SK-N-SH treated with all-trans-retinoic acid at 6 μM for 48 hours (cell line): ENCODE data around the gene ZMYND8.

Experiments
- ZFP30 ChIP-seq: fragments of 450-650 bp; formaldehyde crosslinking; IDR thresholded peaks from 2 replicates; pipeline ENCODE4 v1.5.0; 2022; ENCODE audit warnings: mild to moderate bottlenecking, moderate library complexity
- ZNF70 ChIP-seq: fragments of 450-650 bp; formaldehyde crosslinking; IDR thresholded peaks from 2 replicates; pipeline ENCODE4 v1.5.0; 2020; ENCODE audit warnings: mild to moderate bottlenecking, moderate library complexity
- TF ChIP-seq, protein P1 (sequence below): fragments of 250-450 bp; sonication (Bioruptor Pico); IDR thresholded peaks from 2 replicates; pipeline ENCODE4 v1.5.0; 2020; ENCODE audit warnings: mild to moderate bottlenecking, moderate library complexity

DNA sequence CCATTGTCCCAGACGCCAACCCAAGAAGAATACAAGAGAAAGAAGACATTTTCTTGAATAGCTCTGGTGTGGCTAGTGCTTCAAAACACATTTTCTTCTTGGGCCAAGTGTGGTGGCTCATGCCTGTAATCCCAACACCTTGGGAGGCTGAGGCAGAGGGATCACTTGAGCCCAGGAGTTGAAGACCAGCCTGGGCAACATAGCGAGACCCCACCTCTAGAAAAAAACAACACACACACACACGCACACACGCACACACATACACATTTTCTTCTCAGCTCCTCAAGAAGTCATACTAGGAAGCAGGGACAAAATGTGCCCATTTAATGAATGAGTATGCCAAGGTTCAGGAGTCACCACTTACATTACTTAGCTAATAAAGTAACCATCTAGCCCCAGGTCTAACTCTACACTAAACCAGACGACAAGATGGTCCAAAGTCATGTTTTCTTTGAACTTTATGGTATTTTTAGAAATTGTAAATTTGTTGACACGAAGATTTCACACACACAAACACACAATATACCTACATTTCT, 68.8 kb downstream of the ZMYND8 start:
- TF ChIP-seq, protein P1, sequence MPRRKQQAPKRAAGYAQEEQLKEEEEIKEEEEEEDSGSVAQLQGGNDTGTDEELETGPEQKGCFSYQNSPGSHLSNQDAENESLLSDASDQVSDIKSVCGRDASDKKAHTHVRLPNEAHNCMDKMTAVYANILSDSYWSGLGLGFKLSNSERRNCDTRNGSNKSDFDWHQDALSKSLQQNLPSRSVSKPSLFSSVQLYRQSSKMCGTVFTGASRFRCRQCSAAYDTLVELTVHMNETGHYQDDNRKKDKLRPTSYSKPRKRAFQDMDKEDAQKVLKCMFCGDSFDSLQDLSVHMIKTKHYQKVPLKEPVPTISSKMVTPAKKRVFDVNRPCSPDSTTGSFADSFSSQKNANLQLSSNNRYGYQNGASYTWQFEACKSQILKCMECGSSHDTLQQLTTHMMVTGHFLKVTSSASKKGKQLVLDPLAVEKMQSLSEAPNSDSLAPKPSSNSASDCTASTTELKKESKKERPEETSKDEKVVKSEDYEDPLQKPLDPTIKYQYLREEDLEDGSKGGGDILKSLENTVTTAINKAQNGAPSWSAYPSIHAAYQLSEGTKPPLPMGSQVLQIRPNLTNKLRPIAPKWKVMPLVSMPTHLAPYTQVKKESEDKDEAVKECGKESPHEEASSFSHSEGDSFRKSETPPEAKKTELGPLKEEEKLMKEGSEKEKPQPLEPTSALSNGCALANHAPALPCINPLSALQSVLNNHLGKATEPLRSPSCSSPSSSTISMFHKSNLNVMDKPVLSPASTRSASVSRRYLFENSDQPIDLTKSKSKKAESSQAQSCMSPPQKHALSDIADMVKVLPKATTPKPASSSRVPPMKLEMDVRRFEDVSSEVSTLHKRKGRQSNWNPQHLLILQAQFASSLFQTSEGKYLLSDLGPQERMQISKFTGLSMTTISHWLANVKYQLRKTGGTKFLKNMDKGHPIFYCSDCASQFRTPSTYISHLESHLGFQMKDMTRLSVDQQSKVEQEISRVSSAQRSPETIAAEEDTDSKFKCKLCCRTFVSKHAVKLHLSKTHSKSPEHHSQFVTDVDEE: no peak
- TF ChIP-seq ZNF70 (no peak), ZFP30 (no peak)
